ENCODE results near the gene CCT8L2.
"Not testable (repeated sequence)": the region's sequence is repeated elsewhere in the genome, so short reads cannot be mapped to it uniquely, and the experiment has no call there.

Gene CCT8L2

GRCh38 chr22:16595251-16595650 lies 2.6 kb upstream of the CCT8L2 start:
- DNase-seq (ENCODE audit: low spot score), result not testable (repeated sequence)

GRCh38 chr22:16594026-16594425 lies 1.4 kb upstream of the CCT8L2 start:
- DNase-seq (ENCODE audit: low spot score), result no peak

- not testable (repeated sequence) for DNase-seq (ENCODE audit: low spot score)
These were observed 379 bp downstream of the CCT8L2 start for GRCh38 chr22:16592231-16592630.

- DNase-seq (ENCODE audit: low spot score), result not testable (repeated sequence)
These were observed 1.5 kb downstream of the CCT8L2 start for GRCh38 chr22:16591136-16591535.

GRCh38 chr22:16586991-16587390 lies 5.6 kb downstream of the CCT8L2 start:
- DNase-seq (ENCODE audit: low spot score), result no peak

- no peak for DNase-seq (ENCODE audit: low spot score)
These were observed 6.4 kb downstream of the CCT8L2 start for GRCh38 chr22:16586170-16586569.

GRCh38 chr22:16580872-16581271 lies 11.7 kb downstream of the CCT8L2 start:
- DNase-seq (ENCODE audit: low spot score), result not testable (repeated sequence)

GRCh38 chr22:16569240-16569834 lies 23.3 kb downstream of the CCT8L2 start:
- not testable (repeated sequence) for DNase-seq (ENCODE audit: low spot score)

- DNase-seq (ENCODE audit: low spot score), result no peak
These were observed 24.2 kb downstream of the CCT8L2 start for GRCh38 chr22:16568425-16568758.

GRCh38 chr22:16567617-16568424 lies 24.8 kb downstream of the CCT8L2 start:
- DNase-seq (ENCODE audit: low spot score), result not testable (repeated sequence)

- DNase-seq (ENCODE audit: low spot score), result not testable (repeated sequence)
These were observed 26.0 kb downstream of the CCT8L2 start for GRCh38 chr22:16566421-16567151.

- not testable (repeated sequence) for DNase-seq (ENCODE audit: low spot score)
These were observed 26.8 kb downstream of the CCT8L2 start for GRCh38 chr22:16565585-16566420.

GRCh38 chr22:16564837-16565584 lies 27.6 kb downstream of the CCT8L2 start:
- not testable (repeated sequence) for DNase-seq (ENCODE audit: low spot score)

- DNase-seq (ENCODE audit: low spot score), result no peak
These were observed 28.8 kb downstream of the CCT8L2 start for GRCh38 chr22:16563555-16564520.

GRCh38 chr22:16562711-16563554 lies 29.7 kb downstream of the CCT8L2 start:
- no peak for DNase-seq (ENCODE audit: low spot score)

- not testable (repeated sequence) for DNase-seq (ENCODE audit: low spot score)
These were observed 31.4 kb downstream of the CCT8L2 start for GRCh38 chr22:16561093-16561658.

GRCh38 chr22:16560651-16561050 lies 32.0 kb downstream of the CCT8L2 start:
- DNase-seq (ENCODE audit: low spot score), result not testable (repeated sequence)

GRCh38 chr22:16559996-16560395 lies 32.6 kb downstream of the CCT8L2 start:
- not testable (repeated sequence) for DNase-seq (ENCODE audit: low spot score)
